K562 (cell line): ENCODE data around the gene EXOSC6. TPM values are rescaled to one million over a fixed set of nuclear protein-coding genes. Genes with fewer than 3 reads are reported as not detected.

Experiments used
- ATF4 ChIP-seq: fragments of 450-650 bp; formaldehyde crosslinking; IDR thresholded peaks from 2 replicates; pipeline ENCODE4 v1.4.0; 2022; ENCODE audit warnings: mild to moderate bottlenecking, moderate library complexity
- CEBPB ChIP-seq: fragments of 450-650 bp; IDR thresholded peaks from 2 replicates; pipeline ENCODE4 v1.6.1; 2016; ENCODE audit warnings: missing genetic modification characterization, missing compliant biosample characterization
- NFXL1 ChIP-seq: fragments of 450-650 bp; formaldehyde crosslinking; IDR thresholded peaks from 2 replicates; pipeline ENCODE4 v1.4.0; 2021; ENCODE audit warnings: mild to moderate bottlenecking
- RBM25 ChIP-seq: fragments of 200-400 bp; formaldehyde crosslinking; IDR thresholded peaks from 2 replicates; pipeline ENCODE4 v1.6.1; 2018; ENCODE audit warnings: low read length, low read depth, moderate library complexity; ENCODE audit not compliant: severe bottlenecking
- SAP30 ChIP-seq: fragments of 200-600 bp; sonication (generic); IDR thresholded peaks from 2 replicates; pipeline ENCODE4 v1.6.1; 2012; ENCODE audit warnings: borderline replicate concordance, low read depth, mild to moderate bottlenecking, moderate library complexity, low read length, control low read depth, inconsistent platforms; ENCODE audit not compliant: insufficient read depth, poor library complexity, severe bottlenecking
- SIX5 ChIP-seq, 2 experiments: IDR thresholded peaks; 2 replicates each; pipeline ENCODE4 v1.6.1; 2011; ENCODE audit warnings: low read length in 2 of 2, borderline replicate concordance in 1 of 2, low read depth in 1 of 2, mild to moderate bottlenecking in 1 of 2, moderate library complexity in 1 of 2; ENCODE audit not compliant: insufficient read depth in 1 of 2
- SP1 ChIP-seq: sonication (generic); formaldehyde crosslinking; IDR thresholded peaks from 2 replicates; pipeline ENCODE4 v1.8.1; 2022; ENCODE audit warnings: mild to moderate bottlenecking, missing genetic modification reagents
- SUPT5H ChIP-seq: fragments of 450-650 bp; IDR thresholded peaks from 2 replicates; pipeline ENCODE4 v1.6.1; 2016
- ZMIZ1 ChIP-seq, 2 experiments: fragments of 150-350 bp in 1 of 2; IDR thresholded peaks; 2 replicates each; pipeline ENCODE4 v1.6.1; 2012 to 2016; ENCODE audit warnings: low read depth in 2 of 2, low read length in 2 of 2, mild to moderate bottlenecking in 1 of 2, moderate library complexity in 1 of 2
- ZNF212 ChIP-seq: fragments of 450-650 bp; formaldehyde crosslinking; IDR thresholded peaks from 2 replicates; pipeline ENCODE4 v1.4.0; 2020; ENCODE audit warnings: mild to moderate bottlenecking
- ZNF354B ChIP-seq: fragments of 250-450 bp; sonication (Bioruptor Pico); IDR thresholded peaks from 2 replicates; pipeline ENCODE4 v1.4.0; 2020
- ZNF407 ChIP-seq: fragments of 450-650 bp; IDR thresholded peaks from 2 replicates; pipeline ENCODE4 v1.6.1; 2016; ENCODE audit warnings: low read depth
- polyA plus RNA-seq, 8 experiments: library from polyadenylated mRNA; depleted of rRNA in 4 of 8; stranded (reverse) in 5 of 8; unstranded in 3 of 8; fragments of >200 nt; fragmentation: Nextera tagmentation in 2 of 8; fragmentation: Illumina TruSeq in 1 of 8; extraction: Ambion mirVana in 2 of 8; extraction: Trizol in 1 of 8; gene quantifications; 2 replicates each; pipeline versions ENCODE4 v1.2.1 to v1.2.3, GENCODE V29; 2011 to 2014; ENCODE audit warnings: inconsistent platforms in 1 of 8, missing spikeins in 1 of 8
- total RNA-seq, 7 experiments: library from RNA; depleted of rRNA in 6 of 7; stranded (reverse); fragments of >200 nt in 6 of 7; fragmentation: Illumina TruSeq in 2 of 7; extraction: Trizol in 2 of 7; gene quantifications; 2 replicates each; pipeline versions ENCODE4 v1.2.1 to v1.2.3, GENCODE V29; 2011 to 2021; ENCODE audit warnings: low replicate concordance in 1 of 7
- TF ChIP-seq, protein P1 (sequence below): IDR thresholded peaks from 2 replicates; pipeline ENCODE4 v1.6.1; 2016; ENCODE audit warnings: missing genetic modification characterization, missing compliant biosample characterization

The EXOSC6 gene
- total and polyA plus RNA-seq, 9 of the 15 experiments (the other 6 are each of a cell fraction or from before 2014, with no cell fraction given), result 9.2 to 29.0 (median 15.6) TPM

DNA sequence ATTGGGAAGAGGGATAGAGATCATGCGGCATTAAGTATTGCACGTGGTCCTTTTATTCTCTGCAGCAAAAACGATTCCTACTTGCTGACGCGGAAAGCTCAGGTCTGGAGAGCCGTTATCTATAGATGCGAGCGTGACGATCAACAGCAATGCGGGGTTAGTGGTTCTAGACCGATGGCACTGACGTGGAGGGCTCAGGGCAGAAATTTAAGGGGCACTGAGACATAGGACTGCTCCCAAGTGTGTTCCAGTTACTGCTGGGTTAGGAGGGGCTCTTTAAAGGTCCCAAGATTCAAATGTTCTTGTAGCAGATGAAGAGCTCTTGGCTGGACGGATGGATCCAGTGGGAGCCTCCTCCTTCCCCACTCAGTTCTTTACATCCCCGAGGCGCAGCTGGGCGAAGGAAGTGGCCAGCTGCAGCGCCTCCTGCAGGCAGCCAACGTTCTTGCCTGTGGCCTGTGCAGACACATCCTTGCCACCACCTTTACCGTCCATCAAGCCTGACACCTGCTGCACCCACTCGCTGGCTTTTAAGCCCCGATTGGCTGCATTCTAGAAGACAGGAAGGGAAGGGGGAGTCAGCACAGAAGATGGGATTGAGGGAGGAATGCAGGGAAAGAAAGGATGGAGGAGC, 732 bp upstream of the EXOSC6 start (continued):
- TF ChIP-seq ZNF354B (CRISPR knock-in tag) (no peak), SP1 (CRISPR knock-in tag) (no peak; the same call in 1 of the 2 replicates), ATF4 (CRISPR knock-in tag) (no peak), NFXL1 (CRISPR knock-in tag) (no peak), RBM25 (no peak), ZMIZ1 (IDR thresholded peaks at IDR 0.05; ENCODE audit: low read depth in 2 of 2, low read length in 2 of 2) (no peak), ZNF407 (no peak), SAP30 (no peak), SIX5 (IDR thresholded peaks at IDR 0.05; ENCODE audit: borderline replicate concordance in 1 of 2, insufficient read depth in 1 of 2, low read depth in 1 of 2, low read length in 2 of 2) (no peak), SUPT5H (peak; percentile 36; the same call in 1 of the 2 replicates), ZNF212 (CRISPR knock-in tag) (no peak), CEBPB (no peak)
- TF ChIP-seq, protein P1, sequence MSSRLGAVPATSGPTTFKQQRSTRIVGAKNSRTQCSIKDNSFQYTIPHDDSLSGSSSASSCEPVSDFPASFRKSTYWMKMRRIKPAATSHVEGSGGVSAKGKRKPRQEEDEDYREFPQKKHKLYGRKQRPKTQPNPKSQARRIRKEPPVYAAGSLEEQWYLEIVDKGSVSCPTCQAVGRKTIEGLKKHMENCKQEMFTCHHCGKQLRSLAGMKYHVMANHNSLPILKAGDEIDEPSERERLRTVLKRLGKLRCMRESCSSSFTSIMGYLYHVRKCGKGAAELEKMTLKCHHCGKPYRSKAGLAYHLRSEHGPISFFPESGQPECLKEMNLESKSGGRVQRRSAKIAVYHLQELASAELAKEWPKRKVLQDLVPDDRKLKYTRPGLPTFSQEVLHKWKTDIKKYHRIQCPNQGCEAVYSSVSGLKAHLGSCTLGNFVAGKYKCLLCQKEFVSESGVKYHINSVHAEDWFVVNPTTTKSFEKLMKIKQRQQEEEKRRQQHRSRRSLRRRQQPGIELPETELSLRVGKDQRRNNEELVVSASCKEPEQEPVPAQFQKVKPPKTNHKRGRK, result no peak
